MM.1S (cell line): ENCODE measurements around the gene CHD6.

ENCODE experiments used
- EZH2phosphoT487 ChIP-seq: fragments of 300-600 bp; sonication (generic); IDR thresholded peaks from 2 replicates; pipeline ENCODE4 v1.6.1; 2018; ENCODE audit warnings: antibody characterized with exemption, low read length
- TF ChIP-seq, protein P1 (sequence below): fragments of 300-600 bp; sonication (generic); IDR thresholded peaks from 2 replicates; pipeline ENCODE4 v1.5.1; 2016; ENCODE audit warnings: antibody characterized with exemption, low read length, mixed read lengths

- TF ChIP-seq, protein P1, sequence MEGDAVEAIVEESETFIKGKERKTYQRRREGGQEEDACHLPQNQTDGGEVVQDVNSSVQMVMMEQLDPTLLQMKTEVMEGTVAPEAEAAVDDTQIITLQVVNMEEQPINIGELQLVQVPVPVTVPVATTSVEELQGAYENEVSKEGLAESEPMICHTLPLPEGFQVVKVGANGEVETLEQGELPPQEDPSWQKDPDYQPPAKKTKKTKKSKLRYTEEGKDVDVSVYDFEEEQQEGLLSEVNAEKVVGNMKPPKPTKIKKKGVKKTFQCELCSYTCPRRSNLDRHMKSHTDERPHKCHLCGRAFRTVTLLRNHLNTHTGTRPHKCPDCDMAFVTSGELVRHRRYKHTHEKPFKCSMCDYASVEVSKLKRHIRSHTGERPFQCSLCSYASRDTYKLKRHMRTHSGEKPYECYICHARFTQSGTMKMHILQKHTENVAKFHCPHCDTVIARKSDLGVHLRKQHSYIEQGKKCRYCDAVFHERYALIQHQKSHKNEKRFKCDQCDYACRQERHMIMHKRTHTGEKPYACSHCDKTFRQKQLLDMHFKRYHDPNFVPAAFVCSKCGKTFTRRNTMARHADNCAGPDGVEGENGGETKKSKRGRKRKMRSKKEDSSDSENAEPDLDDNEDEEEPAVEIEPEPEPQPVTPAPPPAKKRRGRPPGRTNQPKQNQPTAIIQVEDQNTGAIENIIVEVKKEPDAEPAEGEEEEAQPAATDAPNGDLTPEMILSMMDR, result no peak
- TF ChIP-seq EZH2phosphoT487, result no peak
These were observed 23.5 kb downstream of the CHD6 start for GRCh38 chr20:41594514-41595322.
